HEK293 (cell line): ENCODE data around the gene USP46.

Experiments
- CTCF ChIA-PET: fragments of 350-600 bp; formaldehyde crosslinking; extraction: SDS; loops from one replicate; lab custom pipeline; 2021; ENCODE audit warnings: antibody characterized with exemption; lab: Yijun Ruan, JAX
- POLR2A ChIA-PET: fragments of 300-600 bp; formaldehyde crosslinking; extraction: SDS; loops from one replicate; lab custom pipeline; 2020; ENCODE audit warnings: antibody characterized with exemption, inconsistent platforms; lab: Yijun Ruan, JAX
- H3K27ac ChIP-seq: fragments of 200-500 bp; sonication (Bioruptor generic); 2 replicates; pipeline ENCODE4 v1.5.1; 2014; ENCODE audit warnings: low read depth, low read length, control low read depth, inconsistent platforms; ENCODE audit errors: extremely low read depth
- H3K36me3 ChIP-seq, 2 experiments: fragments of 200-500 bp in 1 of 2; sonication (Bioruptor generic) in 1 of 2; 1 replicate in 1 of 2; 2 replicates in 1 of 2; pipeline ENCODE4 v1.5.1; 2014 to 2017; ENCODE audit warnings: inconsistent platforms in 2 of 2, low read length in 2 of 2; ENCODE audit not compliant: control insufficient read depth in 2 of 2, insufficient read depth in 1 of 2
- H3K4me1 ChIP-seq: fragments of 200-500 bp; sonication (Bioruptor generic); 2 replicates; pipeline ENCODE4 v1.5.1; 2014; ENCODE audit warnings: mild to moderate bottlenecking, low read length, inconsistent platforms; ENCODE audit not compliant: control insufficient read depth, insufficient read depth
- H3K4me3 ChIP-seq: 2 replicates; pipeline ENCODE4 v1.5.1; 2011; ENCODE audit warnings: low read depth, mild to moderate bottlenecking, control low read depth, low read length, moderate library complexity
- H3K9me3 ChIP-seq: fragments of 200-500 bp; sonication (Bioruptor generic); 2 replicates; pipeline ENCODE4 v1.5.1; 2014; ENCODE audit warnings: low read depth, low read length, inconsistent platforms; ENCODE audit not compliant: control insufficient read depth, insufficient read depth
- OSR2 ChIP-seq: fragments of 450-650 bp; formaldehyde crosslinking; IDR thresholded peaks from 2 replicates; pipeline ENCODE4 v1.5.1; 2016; ENCODE audit warnings: missing biosample characterization, missing genetic modification characterization
- SETDB1 ChIP-seq: IDR thresholded peaks from one replicate; pipeline ENCODE4 v1.6.1; 2017; ENCODE audit warnings: mild to moderate bottlenecking, low read length, moderate library complexity, mixed read lengths; ENCODE audit not compliant: insufficient read length
- ZBTB48 ChIP-seq: fragments of 450-650 bp; formaldehyde crosslinking; IDR thresholded peaks from 2 replicates; pipeline ENCODE4 v1.5.1; 2016; ENCODE audit warnings: missing biosample characterization, missing genetic modification characterization
- ZFP37 ChIP-seq: fragments of 450-650 bp; formaldehyde crosslinking; IDR thresholded peaks from 2 replicates; pipeline ENCODE4 v1.5.1; 2016; ENCODE audit warnings: missing biosample characterization, missing genetic modification characterization
- ZNF174 ChIP-seq: fragments of 450-650 bp; formaldehyde crosslinking; IDR thresholded peaks from 2 replicates; pipeline ENCODE4 v1.5.0; 2017; ENCODE audit warnings: missing biosample characterization, mild to moderate bottlenecking, missing genetic modification characterization
- ZNF335 ChIP-seq: fragments of 450-650 bp; formaldehyde crosslinking; conservative IDR thresholded peaks from 2 replicates; pipeline ENCODE4 v1.5.1; 2016; ENCODE audit warnings: missing biosample characterization, missing genetic modification characterization
- ZNF416 ChIP-seq: fragments of 450-650 bp; formaldehyde crosslinking; IDR thresholded peaks from 2 replicates; pipeline ENCODE4 v1.5.1; 2016; ENCODE audit warnings: missing biosample characterization, missing genetic modification characterization
- ZNF514 ChIP-seq: fragments of 450-650 bp; formaldehyde crosslinking; IDR thresholded peaks from 2 replicates; pipeline ENCODE4 v1.5.1; 2016; ENCODE audit warnings: missing biosample characterization, missing genetic modification characterization
- ZNF664 ChIP-seq: fragments of 450-650 bp; formaldehyde crosslinking; IDR thresholded peaks from 2 replicates; pipeline ENCODE4 v1.5.1; 2016; ENCODE audit warnings: missing biosample characterization, missing genetic modification characterization
- TF ChIP-seq, protein P1 (sequence below): fragments of 450-650 bp; formaldehyde crosslinking; IDR thresholded peaks from 2 replicates; pipeline ENCODE4 v1.5.1; 2016; ENCODE audit warnings: missing biosample characterization, missing genetic modification characterization
- TF ChIP-seq, protein P2 (sequence below): fragments of 450-650 bp; formaldehyde crosslinking; IDR thresholded peaks from 2 replicates; pipeline ENCODE4 v1.5.1; 2016; ENCODE audit warnings: missing biosample characterization, missing genetic modification characterization
- TF ChIP-seq, protein P3 (sequence below): fragments of 450-650 bp; formaldehyde crosslinking; IDR thresholded peaks from 2 replicates; pipeline ENCODE4 v1.5.1; 2016; ENCODE audit warnings: missing biosample characterization, missing genetic modification characterization
- TF ChIP-seq, protein P4 (sequence below): fragments of 450-650 bp; formaldehyde crosslinking; IDR thresholded peaks from 2 replicates; pipeline ENCODE4 v1.5.1; 2017; ENCODE audit warnings: missing biosample characterization, missing genetic modification characterization

The USP46 gene

DNA sequence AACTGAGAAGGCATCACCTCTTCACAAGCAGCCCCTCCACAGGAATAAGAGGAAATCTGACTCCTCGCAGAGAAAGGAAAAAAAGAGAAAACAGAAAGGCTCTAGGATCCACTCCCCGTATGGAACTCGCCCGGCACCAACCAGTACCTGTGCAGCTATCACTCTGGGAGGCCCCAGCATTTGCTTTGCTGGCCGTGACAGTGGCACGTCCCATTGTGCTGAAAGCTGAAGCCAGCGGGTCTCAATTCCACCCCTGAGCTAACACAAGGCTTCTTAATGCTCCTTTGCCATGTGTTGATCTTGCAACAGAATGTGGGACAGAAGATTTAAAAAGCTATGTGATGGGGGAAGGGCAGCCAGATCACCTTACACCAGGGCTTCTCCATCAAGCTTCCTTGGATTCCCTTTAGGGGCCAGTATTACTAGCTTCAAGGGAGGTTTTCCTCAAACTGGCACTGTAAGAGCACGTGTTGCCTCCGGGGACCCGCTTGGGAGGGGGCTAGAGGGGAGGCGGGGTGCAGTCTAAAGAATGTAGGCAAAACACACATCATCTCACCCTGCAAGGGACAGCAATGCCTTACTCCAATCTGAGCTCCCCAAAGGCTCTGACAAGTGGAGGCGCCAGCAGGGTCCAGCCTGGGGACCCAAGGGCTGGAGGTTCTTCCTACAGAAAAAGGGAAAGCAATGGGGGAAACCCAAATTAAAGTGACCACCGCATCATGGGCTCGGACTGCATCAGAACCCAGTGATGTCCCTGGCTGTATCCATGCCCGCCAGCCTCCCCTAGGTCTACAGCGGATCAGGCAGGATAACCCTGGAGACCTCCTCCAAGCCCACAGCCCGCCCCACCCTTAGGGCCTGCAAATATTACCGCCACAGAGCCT lies 1.2 kb downstream of the USP46 start (continued):
- TF ChIP-seq, protein P1, sequence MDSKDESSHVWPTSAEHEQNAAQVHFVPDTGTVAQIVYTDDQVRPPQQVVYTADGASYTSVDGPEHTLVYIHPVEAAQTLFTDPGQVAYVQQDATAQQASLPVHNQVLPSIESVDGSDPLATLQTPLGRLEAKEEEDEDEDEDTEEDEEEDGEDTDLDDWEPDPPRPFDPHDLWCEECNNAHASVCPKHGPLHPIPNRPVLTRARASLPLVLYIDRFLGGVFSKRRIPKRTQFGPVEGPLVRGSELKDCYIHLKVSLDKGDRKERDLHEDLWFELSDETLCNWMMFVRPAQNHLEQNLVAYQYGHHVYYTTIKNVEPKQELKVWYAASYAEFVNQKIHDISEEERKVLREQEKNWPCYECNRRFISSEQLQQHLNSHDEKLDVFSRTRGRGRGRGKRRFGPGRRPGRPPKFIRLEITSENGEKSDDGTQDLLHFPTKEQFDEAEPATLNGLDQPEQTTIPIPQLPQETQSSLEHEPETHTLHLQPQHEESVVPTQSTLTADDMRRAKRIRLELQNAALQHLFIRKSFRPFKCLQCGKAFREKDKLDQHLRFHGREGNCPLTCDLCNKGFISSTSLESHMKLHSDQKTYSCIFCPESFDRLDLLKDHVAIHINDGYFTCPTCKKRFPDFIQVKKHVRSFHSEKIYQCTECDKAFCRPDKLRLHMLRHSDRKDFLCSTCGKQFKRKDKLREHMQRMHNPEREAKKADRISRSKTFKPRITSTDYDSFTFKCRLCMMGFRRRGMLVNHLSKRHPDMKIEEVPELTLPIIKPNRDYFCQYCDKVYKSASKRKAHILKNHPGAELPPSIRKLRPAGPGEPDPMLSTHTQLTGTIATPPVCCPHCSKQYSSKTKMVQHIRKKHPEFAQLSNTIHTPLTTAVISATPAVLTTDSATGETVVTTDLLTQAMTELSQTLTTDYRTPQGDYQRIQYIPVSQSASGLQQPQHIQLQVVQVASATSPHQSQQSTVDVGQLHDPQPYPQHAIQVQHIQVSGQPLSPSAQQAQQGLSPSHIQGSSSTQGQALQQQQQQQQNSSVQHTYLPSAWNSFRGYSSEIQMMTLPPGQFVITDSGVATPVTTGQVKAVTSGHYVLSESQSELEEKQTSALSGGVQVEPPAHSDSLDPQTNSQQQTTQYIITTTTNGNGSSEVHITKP (tag by site-specific recombination), result peak; percentile 82
- TF ChIP-seq ZNF416 (tag by site-specific recombination) (no peak), ZBTB48 (peak; percentile 72), ZNF335 (tag by site-specific recombination) (peak; percentile 57), OSR2 (peak; percentile 30; the same call in 1 of the 2 replicates), SETDB1 (peak; percentile 34)

DNA sequence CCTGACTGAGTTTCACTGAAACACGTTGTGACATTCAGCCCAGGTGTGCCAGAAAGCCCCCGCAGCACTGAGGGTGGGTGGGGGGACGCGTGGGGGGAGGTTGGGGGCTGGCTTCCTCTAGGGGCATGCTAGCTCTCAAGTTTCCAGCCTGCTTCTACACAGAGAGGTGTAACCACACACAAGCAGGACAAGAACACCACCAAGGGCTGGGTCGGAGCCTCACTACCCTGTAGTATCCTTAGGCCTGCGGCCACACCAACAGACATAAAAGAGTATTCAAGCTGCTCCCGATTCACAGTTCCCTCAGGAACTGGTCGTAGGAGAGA lies 1.8 kb downstream of the USP46 start:
- Histone ChIP-seq H3K9me3 (no peaks in the 10 kb centered on the region), H3K4me1 (peaks cover 13% of the 10 kb centered on the region), H3K36me3 (peaks cover 0 to 6% of the 10 kb centered on the region in 2 experiments; a peak in 1 of 3 replicates), H3K4me3 (no peak overlapping the region), H3K27ac (no peak overlapping the region)
- TF ChIP-seq, protein P2, sequence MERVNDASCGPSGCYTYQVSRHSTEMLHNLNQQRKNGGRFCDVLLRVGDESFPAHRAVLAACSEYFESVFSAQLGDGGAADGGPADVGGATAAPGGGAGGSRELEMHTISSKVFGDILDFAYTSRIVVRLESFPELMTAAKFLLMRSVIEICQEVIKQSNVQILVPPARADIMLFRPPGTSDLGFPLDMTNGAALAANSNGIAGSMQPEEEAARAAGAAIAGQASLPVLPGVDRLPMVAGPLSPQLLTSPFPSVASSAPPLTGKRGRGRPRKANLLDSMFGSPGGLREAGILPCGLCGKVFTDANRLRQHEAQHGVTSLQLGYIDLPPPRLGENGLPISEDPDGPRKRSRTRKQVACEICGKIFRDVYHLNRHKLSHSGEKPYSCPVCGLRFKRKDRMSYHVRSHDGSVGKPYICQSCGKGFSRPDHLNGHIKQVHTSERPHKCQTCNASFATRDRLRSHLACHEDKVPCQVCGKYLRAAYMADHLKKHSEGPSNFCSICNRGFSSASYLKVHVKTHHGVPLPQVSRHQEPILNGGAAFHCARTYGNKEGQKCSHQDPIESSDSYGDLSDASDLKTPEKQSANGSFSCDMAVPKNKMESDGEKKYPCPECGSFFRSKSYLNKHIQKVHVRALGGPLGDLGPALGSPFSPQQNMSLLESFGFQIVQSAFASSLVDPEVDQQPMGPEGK (tag by site-specific recombination), result no peak
- TF ChIP-seq, protein P3, sequence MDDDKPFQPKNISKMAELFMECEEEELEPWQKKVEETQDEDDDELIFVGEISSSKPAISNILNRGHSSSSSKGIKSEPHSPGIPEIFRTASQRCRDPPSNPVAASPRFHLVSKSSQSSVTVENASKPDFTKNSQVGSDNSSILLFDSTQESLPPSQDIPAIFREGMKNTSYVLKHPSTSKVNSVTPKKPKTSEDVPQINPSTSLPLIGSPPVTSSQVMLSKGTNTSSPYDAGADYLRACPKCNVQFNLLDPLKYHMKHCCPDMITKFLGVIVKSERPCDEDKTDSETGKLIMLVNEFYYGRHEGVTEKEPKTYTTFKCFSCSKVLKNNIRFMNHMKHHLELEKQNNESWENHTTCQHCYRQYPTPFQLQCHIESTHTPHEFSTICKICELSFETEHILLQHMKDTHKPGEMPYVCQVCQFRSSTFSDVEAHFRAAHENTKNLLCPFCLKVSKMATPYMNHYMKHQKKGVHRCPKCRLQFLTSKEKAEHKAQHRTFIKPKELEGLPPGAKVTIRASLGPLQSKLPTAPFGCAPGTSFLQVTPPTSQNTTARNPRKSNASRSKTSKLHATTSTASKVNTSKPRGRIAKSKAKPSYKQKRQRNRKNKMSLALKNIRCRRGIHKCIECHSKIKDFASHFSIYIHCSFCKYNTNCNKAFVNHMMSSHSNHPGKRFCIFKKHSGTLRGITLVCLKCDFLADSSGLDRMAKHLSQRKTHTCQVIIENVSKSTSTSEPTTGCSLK (tag by site-specific recombination), result no peak
- TF ChIP-seq, protein P4, sequence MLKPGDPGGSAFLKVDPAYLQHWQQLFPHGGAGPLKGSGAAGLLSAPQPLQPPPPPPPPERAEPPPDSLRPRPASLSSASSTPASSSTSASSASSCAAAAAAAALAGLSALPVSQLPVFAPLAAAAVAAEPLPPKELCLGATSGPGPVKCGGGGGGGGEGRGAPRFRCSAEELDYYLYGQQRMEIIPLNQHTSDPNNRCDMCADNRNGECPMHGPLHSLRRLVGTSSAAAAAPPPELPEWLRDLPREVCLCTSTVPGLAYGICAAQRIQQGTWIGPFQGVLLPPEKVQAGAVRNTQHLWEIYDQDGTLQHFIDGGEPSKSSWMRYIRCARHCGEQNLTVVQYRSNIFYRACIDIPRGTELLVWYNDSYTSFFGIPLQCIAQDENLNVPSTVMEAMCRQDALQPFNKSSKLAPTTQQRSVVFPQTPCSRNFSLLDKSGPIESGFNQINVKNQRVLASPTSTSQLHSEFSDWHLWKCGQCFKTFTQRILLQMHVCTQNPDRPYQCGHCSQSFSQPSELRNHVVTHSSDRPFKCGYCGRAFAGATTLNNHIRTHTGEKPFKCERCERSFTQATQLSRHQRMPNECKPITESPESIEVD (tag by site-specific recombination), result no peak
- TF ChIP-seq ZNF514 (tag by site-specific recombination) (no peak), ZNF174 (tag by site-specific recombination) (no peak), ZBTB48 (no peak), ZNF664 (tag by site-specific recombination) (no peak), ZFP37 (tag by site-specific recombination) (no peak)
- CTCF ChIA-PET, result interaction anchor here (3.3 kb wide), 1 partner anchor 112 kb away, joined by 10 read pairs; no protein-coding TSS in a partner anchor
- POLR2A ChIA-PET, result interaction anchor here (0.7 to 2.9 kb wide), 5 partner anchors 9 to 815 kb away, joined by 3 to 16 read pairs (median 3); partner anchors contain the start of gene DCUN1D4
